H1 (cell line): ENCODE measurements around the gene CAMK2B. TPM values are rescaled to one million over a fixed set of nuclear protein-coding genes. Genes with fewer than 3 reads are reported as not detected.

Source experiments
- CTCF ChIA-PET: fragments of 300-600 bp; sonication (Branson Sonifier 250); formaldehyde crosslinking; loops from one replicate; lab custom pipeline; 2021; ENCODE audit not compliant: partially characterized antibody; lab: Charles Lee
- POLR2A ChIA-PET: fragments of 300-600 bp; sonication (Branson Sonifier 250); formaldehyde crosslinking; loops from one replicate; lab custom pipeline; 2021; ENCODE audit warnings: inconsistent platforms; ENCODE audit not compliant: partially characterized antibody; lab: Charles Lee
- DNase-seq, 2 experiments: peaks; one replicate each; pipeline versions ENCODE4 v3.0.0 to v3.0.0-alpha.2; 2010 to 2022; ENCODE audit warnings: low spot score in 2 of 2, low read depth in 1 of 2, mixed read lengths in 1 of 2
- FAIRE-seq: peaks from 2 replicates; lab custom pipeline; 2011; peaks lifted over from hg19 to GRCh38; lab: Jason Lieb, UNC
- H2AFZ ChIP-seq: 2 replicates; pipeline ENCODE4 v1.8.1; 2012; ENCODE audit warnings: low read length, inconsistent platforms
- H2AK5ac ChIP-seq: 2 replicates; pipeline ENCODE4 v1.6.1; 2013; ENCODE audit warnings: low read depth, low read length
- H2BK120ac ChIP-seq: replicated peaks from 2 replicates; pipeline ENCODE3; 2013; ENCODE audit warnings: low read depth, low read length, inconsistent platforms
- H2BK12ac ChIP-seq: 2 replicates; pipeline ENCODE4 v1.6.1; 2013; ENCODE audit warnings: low read depth, low read length
- H2BK15ac ChIP-seq: 2 replicates; pipeline ENCODE4 v1.6.1; 2013; ENCODE audit warnings: low read length
- H2BK20ac ChIP-seq: 2 replicates; pipeline ENCODE4 v1.6.1; 2013; ENCODE audit warnings: low read length
- H2BK5ac ChIP-seq: 2 replicates; pipeline ENCODE4 v1.6.1; 2013; ENCODE audit warnings: low read depth, low read length
- H3K14ac ChIP-seq: 2 replicates; pipeline ENCODE4 v1.6.1; 2013; ENCODE audit warnings: inconsistent platforms; ENCODE audit not compliant: insufficient read length
- H3K18ac ChIP-seq: 2 replicates; pipeline ENCODE4 v1.6.1; 2013; ENCODE audit warnings: low read length; ENCODE audit errors: extremely low read depth
- H3K23ac ChIP-seq: 2 replicates; pipeline ENCODE4 v1.6.1; 2013; ENCODE audit warnings: inconsistent platforms; ENCODE audit not compliant: insufficient read length
- H3K23me2 ChIP-seq: 2 replicates; pipeline ENCODE4 v1.6.1; 2013; ENCODE audit warnings: low read depth, low read length
- H3K27ac ChIP-seq: 2 replicates; pipeline ENCODE4 v1.6.1; 2011; ENCODE audit warnings: low read depth, low read length, inconsistent platforms
- H3K27me3 ChIP-seq, 4 experiments: replicated peaks in 1 of 4; 1 replicate in 1 of 4; 2 replicates in 3 of 4; pipeline versions ENCODE4 v1.6.1 to v1.8.1; 2011 to 2013; ENCODE audit warnings: low read length in 3 of 4, mild to moderate bottlenecking in 3 of 4, inconsistent platforms in 2 of 4, mixed read lengths in 2 of 4, moderate library complexity in 1 of 4; ENCODE audit not compliant: control insufficient read depth in 3 of 4, insufficient read depth in 3 of 4; ENCODE audit errors: extremely low read depth in 1 of 4
- H3K36me3 ChIP-seq, 4 experiments: 2 replicates each; pipeline versions ENCODE4 v1.6.1 to v1.8.1; 2011 to 2013; ENCODE audit warnings: mild to moderate bottlenecking in 4 of 4, low read length in 3 of 4, moderate library complexity in 2 of 4, control low read depth in 1 of 4, inconsistent platforms in 1 of 4; ENCODE audit not compliant: insufficient read depth in 4 of 4, control insufficient read depth in 2 of 4
- H3K4ac ChIP-seq: replicated peaks from 2 replicates; pipeline ENCODE3; 2013; ENCODE audit warnings: low read length, low read depth, mixed read lengths, inconsistent platforms; ENCODE audit not compliant: insufficient read length
- H3K4me1 ChIP-seq, 4 experiments: replicated peaks in 1 of 4; 1 replicate in 1 of 4; 2 replicates in 3 of 4; pipeline versions ENCODE4 v1.6.1 to v1.8.1; 2011 to 2013; ENCODE audit warnings: low read length in 3 of 4, inconsistent platforms in 2 of 4, mixed read lengths in 1 of 4; ENCODE audit not compliant: insufficient read depth in 4 of 4, control insufficient read depth in 3 of 4
- H3K4me2 ChIP-seq, 2 experiments: 2 replicates each; pipeline versions ENCODE4 v1.6.1 to v1.8.1; 2011 to 2013; ENCODE audit warnings: low read depth in 2 of 2, low read length in 2 of 2, control low read depth in 1 of 2, inconsistent platforms in 1 of 2, mild to moderate bottlenecking in 1 of 2; ENCODE audit not compliant: insufficient read depth in 1 of 2
- H3K4me3 ChIP-seq, 4 experiments: fragments of 200-600, 300-600 bp in 1 of 4; sonication (generic), shearing (Covaris generic), sonication (Bioruptor Twin) in 1 of 4; 2 replicates each; pipeline versions ENCODE4 v1.5.1 to v1.8.1; 2011 to 2016; ENCODE audit warnings: low read length in 4 of 4, low read depth in 3 of 4, control low read depth in 2 of 4, inconsistent platforms in 2 of 4, mild to moderate bottlenecking in 2 of 4, mixed read lengths in 1 of 4, moderate library complexity in 1 of 4; ENCODE audit not compliant: insufficient read depth in 2 of 4; ENCODE audit errors: extremely low read depth in 1 of 4
- H3K56ac ChIP-seq: replicated peaks from 2 replicates; pipeline ENCODE3; 2013; ENCODE audit warnings: low read depth, mild to moderate bottlenecking, mixed read lengths, low read length, inconsistent platforms; ENCODE audit not compliant: insufficient read length
- H3K79me1 ChIP-seq: 2 replicates; pipeline ENCODE4 v1.6.1; 2013; ENCODE audit warnings: low read depth, low read length, control low read depth
- H3K79me2 ChIP-seq, 2 experiments: 2 replicates each; pipeline versions ENCODE4 v1.6.1 to v1.8.1; 2012 to 2013; ENCODE audit warnings: low read length in 2 of 2, mild to moderate bottlenecking in 2 of 2, inconsistent platforms in 1 of 2; ENCODE audit not compliant: insufficient read depth in 2 of 2, control insufficient read depth in 1 of 2
- H3K9ac ChIP-seq, 4 experiments: replicated peaks in 1 of 4; 1 replicate in 1 of 4; 2 replicates in 3 of 4; pipeline versions ENCODE4 v1.6.1 to v1.8.1; 2011 to 2013; ENCODE audit warnings: low read depth in 3 of 4, low read length in 3 of 4, control low read depth in 2 of 4, mild to moderate bottlenecking in 2 of 4, moderate library complexity in 2 of 4, inconsistent platforms in 1 of 4; ENCODE audit errors: extremely low read depth in 1 of 4
- H3K9me3 ChIP-seq, 2 experiments: 2 replicates each; pipeline versions ENCODE4 v1.6.1 to v1.8.1; 2012 to 2013; ENCODE audit warnings: mild to moderate bottlenecking in 2 of 2, moderate library complexity in 2 of 2, control low read depth in 1 of 2, inconsistent platforms in 1 of 2, low read depth in 1 of 2, low read length in 1 of 2, mixed read lengths in 1 of 2; ENCODE audit not compliant: insufficient read depth in 2 of 2
- H4K20me1 ChIP-seq, 2 experiments: replicated peaks in 1 of 2; 2 replicates each; pipeline versions ENCODE3 to v1.8.1; 2011 to 2013; ENCODE audit warnings: inconsistent platforms in 2 of 2, low read length in 2 of 2, mild to moderate bottlenecking in 1 of 2; ENCODE audit not compliant: insufficient read depth in 2 of 2, control insufficient read depth in 1 of 2
- H4K5ac ChIP-seq: 2 replicates; pipeline ENCODE4 v1.6.1; 2013; ENCODE audit warnings: low read length, low read depth, mixed read lengths, inconsistent platforms; ENCODE audit not compliant: insufficient read length
- H4K8ac ChIP-seq: 2 replicates; pipeline ENCODE4 v1.8.0; 2013; ENCODE audit warnings: mild to moderate bottlenecking, moderate library complexity, low read length, inconsistent platforms; ENCODE audit not compliant: insufficient read depth; ENCODE audit errors: extremely low read depth
- H4K91ac ChIP-seq: replicated peaks from 2 replicates; pipeline ENCODE3; 2013; ENCODE audit warnings: low read length, mixed read lengths, inconsistent platforms; ENCODE audit not compliant: insufficient read length
- BCL11A ChIP-seq, 2 experiments: IDR thresholded peaks; one replicate each; pipeline ENCODE4 v1.6.1; 2011; ENCODE audit warnings: low read depth in 2 of 2, low read length in 2 of 2, mild to moderate bottlenecking in 2 of 2
- JUN ChIP-seq: IDR thresholded peaks from 2 replicates; pipeline ENCODE4 v1.6.1; 2011; ENCODE audit warnings: low read depth, mild to moderate bottlenecking, improper control_type of control experiment, low read length
- RXRA ChIP-seq: IDR thresholded peaks from 2 replicates; pipeline ENCODE4 v1.6.1; 2011; ENCODE audit warnings: low read depth, mild to moderate bottlenecking, low read length, moderate library complexity; ENCODE audit not compliant: insufficient read depth
- SP2 ChIP-seq: IDR thresholded peaks from 2 replicates; pipeline ENCODE4 v1.6.1; 2012; ENCODE audit warnings: mild to moderate bottlenecking, low read length, inconsistent platforms
- polyA plus RNA-seq, 7 experiments: library from polyadenylated mRNA; depleted of rRNA in 3 of 7; stranded (reverse) in 5 of 7; unstranded in 2 of 7; fragments of >200 nt in 5 of 7; fragments of 200-250 nt in 2 of 7; gene quantifications; 1 replicate in 5 of 7; 2 replicates in 1 of 7; 4 replicates in 1 of 7; pipeline versions ENCODE4 v1.2.1 to v1.2.3, GENCODE V29; 2011 to 2013; ENCODE audit warnings: missing spikeins in 2 of 7, mixed read lengths in 2 of 7
- total RNA-seq: library from RNA; stranded (reverse); fragmentation: NEBNext Ultra II Directional; extraction: Animal tissue kit (Norgen Biotek cat#: 25700); gene quantifications from 2 replicates; pipeline ENCODE4 v1.2.1, GENCODE V29; 2021

The CAMK2B gene
- total and polyA plus RNA-seq, 2 of the 8 experiments (the other 6 are each of a cell fraction or from before 2014, with no cell fraction given), result 0.05 to 0.15 TPM

GRCh38 chr7:44172352-44172751 is 153.0 kb downstream of the CAMK2B start:
- no peak overlapping the region for H4K91ac ChIP-seq
- H2BK15ac ChIP-seq, result no peak overlapping the region
- H3K27ac ChIP-seq, result no peak overlapping the region
- no peak overlapping the region for H2AFZ ChIP-seq
- H3K27me3 ChIP-seq, result no peaks in the 10 kb centered on the region; a peak in 1 of 7 replicates
- no peaks in the 10 kb centered on the region for H3K79me1 ChIP-seq
- TF ChIP-seq BCL11A (IDR thresholded peaks at IDR 0.05; ENCODE audit: low read depth in 2 of 2, low read length in 2 of 2) (no peak), JUN (no peak), RXRA (no peak), SP2 (no peak)
- no peak overlapping the region for H3K56ac ChIP-seq
- H3K4me3 ChIP-seq, result no peak overlapping the region
- H3K9me3 ChIP-seq, result no peaks in the 10 kb centered on the region
- H4K20me1 ChIP-seq, result no peaks in the 10 kb centered on the region
- no peak overlapping the region for H2BK5ac ChIP-seq
- no peak overlapping the region for H2BK12ac ChIP-seq
- no peaks in the 10 kb centered on the region for H3K4me1 ChIP-seq
- CTCF ChIA-PET, result interaction anchor here (1.0 to 2.6 kb wide), 2 partner anchors 9 to 24 kb away, joined by 3 to 9 read pairs; no protein-coding TSS in a partner anchor
- H2BK120ac ChIP-seq, result no peak overlapping the region
- no peak overlapping the region for H4K5ac ChIP-seq
- H3K14ac ChIP-seq, result no peak overlapping the region
- H3K36me3 ChIP-seq, result no peaks in the 10 kb centered on the region
- H2AK5ac ChIP-seq, result no peak overlapping the region
- 0 out of 2 replicates have a peak overlapping the region, but pooled peaks have one; percentile 20 for H3K18ac ChIP-seq
- no peaks in the 10 kb centered on the region for H3K23me2 ChIP-seq
- no peak for DNase-seq
- H3K23ac ChIP-seq, result no peak overlapping the region
- no peaks in the 10 kb centered on the region for H3K79me2 ChIP-seq
- FAIRE-seq, result no peak
- no peak overlapping the region for H3K9ac ChIP-seq
- peak overlapping the region; percentile 25; the same call in 1 of the 2 replicates for H4K8ac ChIP-seq
- POLR2A ChIA-PET, result no interaction called here
- H2BK20ac ChIP-seq, result no peak overlapping the region
- no peak overlapping the region for H3K4ac ChIP-seq
- no peak overlapping the region for H3K4me2 ChIP-seq
